Mammary epithelial cell (primary cell): ENCODE data around the gene VSIG1.

ENCODE experiments used
- EZH2 ChIP-seq: IDR thresholded peaks from 2 replicates; pipeline ENCODE4 v1.6.1; 2012; ENCODE audit warnings: low read length, inconsistent platforms, borderline replicate concordance
- TF ChIP-seq, protein P1 (sequence below), 2 donors: IDR thresholded peaks in 1 of 2; conservative IDR thresholded peaks in 1 of 2; 2 replicates each; pipeline ENCODE4 v1.5.1; 2011 to 2012; ENCODE audit warnings: inconsistent platforms in 2 of 2, low read length in 2 of 2, mild to moderate bottlenecking in 2 of 2, control low read depth in 1 of 2, low read depth in 1 of 2; ENCODE audit not compliant: insufficient read depth in 1 of 2; ENCODE audit errors: extremely low read depth in 1 of 2

- TF ChIP-seq, protein P1, sequence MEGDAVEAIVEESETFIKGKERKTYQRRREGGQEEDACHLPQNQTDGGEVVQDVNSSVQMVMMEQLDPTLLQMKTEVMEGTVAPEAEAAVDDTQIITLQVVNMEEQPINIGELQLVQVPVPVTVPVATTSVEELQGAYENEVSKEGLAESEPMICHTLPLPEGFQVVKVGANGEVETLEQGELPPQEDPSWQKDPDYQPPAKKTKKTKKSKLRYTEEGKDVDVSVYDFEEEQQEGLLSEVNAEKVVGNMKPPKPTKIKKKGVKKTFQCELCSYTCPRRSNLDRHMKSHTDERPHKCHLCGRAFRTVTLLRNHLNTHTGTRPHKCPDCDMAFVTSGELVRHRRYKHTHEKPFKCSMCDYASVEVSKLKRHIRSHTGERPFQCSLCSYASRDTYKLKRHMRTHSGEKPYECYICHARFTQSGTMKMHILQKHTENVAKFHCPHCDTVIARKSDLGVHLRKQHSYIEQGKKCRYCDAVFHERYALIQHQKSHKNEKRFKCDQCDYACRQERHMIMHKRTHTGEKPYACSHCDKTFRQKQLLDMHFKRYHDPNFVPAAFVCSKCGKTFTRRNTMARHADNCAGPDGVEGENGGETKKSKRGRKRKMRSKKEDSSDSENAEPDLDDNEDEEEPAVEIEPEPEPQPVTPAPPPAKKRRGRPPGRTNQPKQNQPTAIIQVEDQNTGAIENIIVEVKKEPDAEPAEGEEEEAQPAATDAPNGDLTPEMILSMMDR (conservative IDR thresholded peaks at IDR 0.05 in 1 of 2, IDR thresholded peaks at IDR 0.05 in 1 of 2; ENCODE audit: extremely low read depth in 1 of 2, insufficient read depth in 1 of 2, low read depth in 1 of 2, low read length in 2 of 2): no peak
- TF ChIP-seq EZH2: no peak
These were observed 26.0 kb upstream of the VSIG1 start for GRCh38 chrX:108018656-108019381.
